ENCODE results near the gene DPY19L1. TPM values are rescaled to one million over a fixed set of nuclear protein-coding genes. Genes with fewer than 3 reads are reported as not detected.

The DPY19L1 gene
- total and polyA plus RNA-seq, 2 donors (not counting 3 experiments of a cell fraction or from before 2014, with no cell fraction given), result 30.9 to 53.1 TPM

DNA sequence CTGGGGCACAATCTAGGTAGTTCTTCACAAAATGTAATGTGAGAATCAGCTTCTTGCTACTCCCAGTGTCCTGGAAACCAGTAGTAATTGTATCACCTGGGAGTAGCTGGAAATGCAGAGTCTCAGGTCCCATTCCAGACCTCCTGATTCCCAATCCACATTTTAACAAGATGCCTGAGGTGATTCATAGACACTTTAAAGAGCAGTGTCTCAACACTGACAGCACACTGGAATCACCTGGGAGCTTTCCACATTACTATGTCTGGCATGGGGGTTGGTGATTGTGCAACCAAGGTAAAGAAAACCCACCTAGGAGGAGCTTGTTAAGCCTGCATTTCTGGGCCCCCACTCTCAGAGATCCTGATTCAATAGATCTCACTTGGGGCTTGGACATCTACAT lies 11.1 kb downstream of the DPY19L1 start:
- ChIA-PET CTCF (no interaction called here), POLR2A (no interaction called here)
- Histone ChIP-seq H3K27ac (ENCODE audit: insufficient read depth, low read depth, low read length) (no peak overlapping the region), H3K79me2 (ENCODE audit: control insufficient read depth, insufficient read depth, low read length) (peaks cover 91% of the 10 kb centered on the region), H3K27me3 (ENCODE audit: control insufficient read depth in 2 of 2, insufficient read depth in 2 of 2, low read length in 2 of 2) (no peaks in the 10 kb centered on the region), H3K4me3 (replicated peaks in 1 of 3; ENCODE audit: insufficient read depth in 1 of 3, low read depth in 1 of 3, low read length in 3 of 3) (no peak overlapping the region), H3K9ac (replicated peaks; ENCODE audit: extremely low read depth, insufficient read depth, low read length) (no peak overlapping the region), H3K36me3 (ENCODE audit: control insufficient read depth in 2 of 2, extremely low read depth in 1 of 2, insufficient read depth in 2 of 2, low read length in 2 of 2) (no peaks in the 10 kb centered on the region), H4K20me1 (replicated peaks; ENCODE audit: control insufficient read depth, extremely low read depth, insufficient read depth, low read length) (no peaks in the 10 kb centered on the region), H2AFZ (ENCODE audit: low read depth, low read length) (no peak overlapping the region), H3K4me1 (ENCODE audit: control insufficient read depth, extremely low read depth, insufficient read depth, low read length) (no peaks in the 10 kb centered on the region), H3K9me1 (replicated peaks; ENCODE audit: control insufficient read depth, extremely low read depth, insufficient read depth, low read length) (no peaks in the 10 kb centered on the region), H3K9me3 (replicated peaks; ENCODE audit: control insufficient read depth, insufficient read depth, low read length) (no peaks in the 10 kb centered on the region), H3K4me2 (ENCODE audit: insufficient read depth, low read length) (no peak overlapping the region)
- no peak for FAIRE-seq
- no TSS peak for BruUV-seq (replicated peaks)
- dilution Hi-C loops (cut with MboI; ENCODE audit: extremely low pct_ligation_motif_present, low sequenced_read_pairs), result no loop called here
- DNase-seq (ENCODE audit: low read depth, low spot score), result no peak
- TF ChIP-seq MYC (IDR thresholded peaks at IDR 0.05; ENCODE audit: low read depth, low read length) (no peak), POLR2A (IDR thresholded peaks at IDR 0.05; ENCODE audit: low read depth, low read length) (no peak), POLR2AphosphoS5 (IDR thresholded peaks at IDR 0.05; ENCODE audit: insufficient read depth, low read depth, low read length) (no peak), GATA2 (IDR thresholded peaks at IDR 0.05; ENCODE audit: insufficient read depth, insufficient read length, low read depth, low read length) (no peak)
- TF ChIP-seq, protein P1, sequence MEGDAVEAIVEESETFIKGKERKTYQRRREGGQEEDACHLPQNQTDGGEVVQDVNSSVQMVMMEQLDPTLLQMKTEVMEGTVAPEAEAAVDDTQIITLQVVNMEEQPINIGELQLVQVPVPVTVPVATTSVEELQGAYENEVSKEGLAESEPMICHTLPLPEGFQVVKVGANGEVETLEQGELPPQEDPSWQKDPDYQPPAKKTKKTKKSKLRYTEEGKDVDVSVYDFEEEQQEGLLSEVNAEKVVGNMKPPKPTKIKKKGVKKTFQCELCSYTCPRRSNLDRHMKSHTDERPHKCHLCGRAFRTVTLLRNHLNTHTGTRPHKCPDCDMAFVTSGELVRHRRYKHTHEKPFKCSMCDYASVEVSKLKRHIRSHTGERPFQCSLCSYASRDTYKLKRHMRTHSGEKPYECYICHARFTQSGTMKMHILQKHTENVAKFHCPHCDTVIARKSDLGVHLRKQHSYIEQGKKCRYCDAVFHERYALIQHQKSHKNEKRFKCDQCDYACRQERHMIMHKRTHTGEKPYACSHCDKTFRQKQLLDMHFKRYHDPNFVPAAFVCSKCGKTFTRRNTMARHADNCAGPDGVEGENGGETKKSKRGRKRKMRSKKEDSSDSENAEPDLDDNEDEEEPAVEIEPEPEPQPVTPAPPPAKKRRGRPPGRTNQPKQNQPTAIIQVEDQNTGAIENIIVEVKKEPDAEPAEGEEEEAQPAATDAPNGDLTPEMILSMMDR (IDR thresholded peaks at IDR 0.05; ENCODE audit: extremely low read depth in 1 of 2, insufficient read depth in 1 of 2, low read depth in 1 of 2, low read length in 2 of 2), result no peak
- TF ChIP-seq, protein P2, sequence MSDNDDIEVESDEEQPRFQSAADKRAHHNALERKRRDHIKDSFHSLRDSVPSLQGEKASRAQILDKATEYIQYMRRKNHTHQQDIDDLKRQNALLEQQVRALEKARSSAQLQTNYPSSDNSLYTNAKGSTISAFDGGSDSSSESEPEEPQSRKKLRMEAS (IDR thresholded peaks at IDR 0.05; ENCODE audit: insufficient read depth, insufficient read length), result no peak
- intact Hi-C loops (cut with micrococcal nuclease), result no loop called here

DNA sequence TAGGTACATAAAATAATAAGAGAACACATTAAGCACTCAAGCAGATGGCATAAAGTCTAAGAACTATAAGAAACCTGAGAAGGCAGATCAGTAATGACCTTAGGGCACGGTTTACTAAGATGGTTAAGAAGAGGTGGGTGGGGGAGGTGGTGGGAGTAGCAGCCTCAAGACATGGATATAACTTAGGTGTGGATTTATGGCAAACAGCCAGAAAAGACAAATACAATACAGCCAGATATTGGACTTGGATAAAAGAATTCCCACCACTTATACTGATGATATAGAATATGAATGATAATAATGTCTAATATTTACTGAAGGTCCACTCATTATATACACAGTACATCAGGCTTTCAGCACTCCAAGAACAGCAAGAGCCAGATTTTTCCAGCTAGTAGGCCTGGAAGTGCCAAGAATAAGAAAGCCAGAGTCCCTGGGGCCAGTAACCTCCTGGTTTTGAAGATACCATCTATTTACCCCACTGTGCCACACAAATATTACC lies 11.9 kb downstream of the DPY19L1 start:
- TF ChIP-seq POLR2A (IDR thresholded peaks at IDR 0.05; ENCODE audit: low read depth, low read length), result no peak
- intact Hi-C loops (cut with micrococcal nuclease), result no loop called here
- no peaks in the 10 kb centered on the region for H3K27me3 ChIP-seq (ENCODE audit: control insufficient read depth in 2 of 2, insufficient read depth in 2 of 2, low read length in 2 of 2)
- FAIRE-seq (no peak), DNase-seq (ENCODE audit: low read depth, low spot score) (no peak)
- CTCF ChIA-PET, result interaction anchor here (0.9 kb wide), 1 partner anchor 202 kb away, joined by 3 read pairs; no protein-coding TSS in a partner anchor
- no peaks in the 10 kb centered on the region for H4K20me1 ChIP-seq (replicated peaks; ENCODE audit: control insufficient read depth, extremely low read depth, insufficient read depth, low read length)
- H3K79me2 ChIP-seq (ENCODE audit: control insufficient read depth, insufficient read depth, low read length), result peaks cover 88% of the 10 kb centered on the region
- no peak overlapping the region for H3K4me2 ChIP-seq (ENCODE audit: insufficient read depth, low read length)
- H3K36me3 ChIP-seq (ENCODE audit: control insufficient read depth in 2 of 2, extremely low read depth in 1 of 2, insufficient read depth in 2 of 2, low read length in 2 of 2), result no peaks in the 10 kb centered on the region
- no peak overlapping the region for H2AFZ ChIP-seq (ENCODE audit: low read depth, low read length)
- no TSS peak for BruUV-seq (replicated peaks)
- no peak overlapping the region for H3K27ac ChIP-seq (ENCODE audit: insufficient read depth, low read depth, low read length)
- H3K9ac ChIP-seq (replicated peaks; ENCODE audit: extremely low read depth, insufficient read depth, low read length), result no peak overlapping the region
- POLR2A ChIA-PET, result no interaction called here
- no peaks in the 10 kb centered on the region for H3K9me1 ChIP-seq (replicated peaks; ENCODE audit: control insufficient read depth, extremely low read depth, insufficient read depth, low read length)
- no peak overlapping the region for H3K4me3 ChIP-seq (replicated peaks in 1 of 3; ENCODE audit: insufficient read depth in 1 of 3, low read depth in 1 of 3, low read length in 3 of 3)
- no peaks in the 10 kb centered on the region for H3K4me1 ChIP-seq (ENCODE audit: control insufficient read depth, extremely low read depth, insufficient read depth, low read length)
- dilution Hi-C loops (cut with MboI; ENCODE audit: extremely low pct_ligation_motif_present, low sequenced_read_pairs), result no loop called here
- no peaks in the 10 kb centered on the region for H3K9me3 ChIP-seq (replicated peaks; ENCODE audit: control insufficient read depth, insufficient read depth, low read length)
